Loucy (cell line): ENCODE data around the gene EFL1.
"Not testable (repeated sequence)": the region's sequence is repeated elsewhere in the genome, so short reads cannot be mapped to it uniquely, and the experiment has no call there.

Experiments used
- CTCF ChIP-seq: fragments of 200-600 bp; sonication (generic); conservative IDR thresholded peaks from 2 replicates; pipeline ENCODE4 v1.5.1; 2014; ENCODE audit warnings: mild to moderate bottlenecking, antibody characterized with exemption, low read length
- EZH2phosphoT487 ChIP-seq: fragments of 200-600 bp; IDR thresholded peaks from 2 replicates; pipeline ENCODE4 v1.6.1; 2018; ENCODE audit warnings: antibody characterized with exemption, mild to moderate bottlenecking, moderate library complexity, borderline replicate concordance

DNA sequence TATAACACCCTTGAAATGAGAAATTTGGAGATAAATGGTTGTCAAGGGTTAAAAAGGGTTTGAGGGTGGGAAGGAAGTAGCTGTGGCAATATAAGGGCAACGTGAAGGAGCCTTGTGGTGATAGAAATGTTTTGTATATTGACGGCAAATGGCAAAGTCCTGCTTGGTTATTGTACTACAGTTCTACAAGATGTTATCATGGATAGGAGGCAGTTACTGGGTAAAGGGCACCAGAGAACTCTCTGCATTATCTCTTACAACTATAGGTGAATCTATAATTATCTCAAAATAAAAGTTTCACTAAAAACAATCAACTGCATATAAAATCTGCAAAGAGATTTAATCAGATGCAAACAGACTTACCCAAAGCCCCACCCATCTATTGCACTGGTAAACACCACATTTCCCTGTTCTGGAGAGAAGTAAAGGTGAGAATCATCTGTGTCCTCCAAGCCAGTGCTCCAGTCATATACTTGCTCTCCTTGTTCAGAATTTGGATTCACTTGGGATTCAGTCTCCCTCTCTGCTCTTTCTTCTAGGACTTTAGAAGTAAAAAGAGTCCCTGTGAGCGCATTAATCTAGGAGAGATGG lies 24.5 kb downstream of the EFL1 start:
- TF ChIP-seq CTCF, EZH2phosphoT487: not testable (repeated sequence)
